GM18517 (cell line): Measurements from ENCODE around the gene SBK1.
"Not testable (repeated sequence)": the region's sequence is repeated elsewhere in the genome, so short reads cannot be mapped to it uniquely, and the experiment has no call there.

ENCODE experiments used
- ATAC-seq: cut with Tn5 transposase; IDR thresholded peaks from one replicate; pipeline ENCODE4 v1.9.1; 2021; ENCODE audit warnings: mild to moderate bottlenecking, moderate library complexity; ENCODE audit not compliant: unreplicated experiment

Gene SBK1

GRCh38 chr16:28330232-28330631, 37.9 kb downstream of the SBK1 start:
- not testable (repeated sequence) for ATAC-seq

DNA sequence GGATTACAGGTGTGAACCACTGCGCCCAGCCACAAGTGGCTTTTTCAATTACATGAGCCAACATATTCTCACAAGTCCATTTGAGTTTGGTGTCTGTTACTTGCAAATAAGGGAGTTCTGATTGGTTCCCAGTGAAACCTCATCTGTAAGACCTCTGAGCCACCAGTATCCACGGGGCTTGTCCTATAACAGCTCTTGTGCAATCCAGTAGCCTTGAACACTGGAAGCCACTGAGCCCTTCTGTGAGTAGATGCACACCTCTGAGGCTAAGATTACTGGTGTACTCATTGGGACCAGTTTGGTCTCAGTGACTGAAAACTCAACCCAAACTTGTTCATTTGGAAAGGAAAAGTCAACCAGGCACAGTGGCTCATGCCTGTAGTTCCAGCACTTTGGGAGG, 38.7 kb downstream of the SBK1 start:
- ATAC-seq, result not testable (repeated sequence)

DNA sequence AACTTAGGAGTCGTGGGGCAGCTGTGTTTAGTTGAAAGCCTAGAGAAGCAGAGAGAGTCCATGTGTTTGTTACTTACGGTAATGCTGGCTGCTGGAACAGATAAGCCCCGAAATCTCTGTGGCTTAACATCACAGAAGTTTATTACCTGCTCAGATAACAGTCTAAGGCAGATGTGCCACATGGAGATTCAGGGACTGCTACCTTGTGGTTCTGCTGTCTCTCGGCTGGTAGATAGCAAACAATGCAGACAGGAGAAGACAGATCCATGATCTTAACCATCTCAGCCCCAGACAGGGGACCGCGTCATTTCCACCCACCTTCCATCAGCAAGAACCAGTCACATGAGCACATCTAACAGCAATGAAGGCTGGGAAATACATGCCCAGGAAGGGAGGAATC, 40.3 kb downstream of the SBK1 start:
- ATAC-seq, result not testable (repeated sequence)

- not testable (repeated sequence) for ATAC-seq
Observed at GRCh38 chr16:28335678-28336077, 43.4 kb downstream of the SBK1 start.

DNA sequence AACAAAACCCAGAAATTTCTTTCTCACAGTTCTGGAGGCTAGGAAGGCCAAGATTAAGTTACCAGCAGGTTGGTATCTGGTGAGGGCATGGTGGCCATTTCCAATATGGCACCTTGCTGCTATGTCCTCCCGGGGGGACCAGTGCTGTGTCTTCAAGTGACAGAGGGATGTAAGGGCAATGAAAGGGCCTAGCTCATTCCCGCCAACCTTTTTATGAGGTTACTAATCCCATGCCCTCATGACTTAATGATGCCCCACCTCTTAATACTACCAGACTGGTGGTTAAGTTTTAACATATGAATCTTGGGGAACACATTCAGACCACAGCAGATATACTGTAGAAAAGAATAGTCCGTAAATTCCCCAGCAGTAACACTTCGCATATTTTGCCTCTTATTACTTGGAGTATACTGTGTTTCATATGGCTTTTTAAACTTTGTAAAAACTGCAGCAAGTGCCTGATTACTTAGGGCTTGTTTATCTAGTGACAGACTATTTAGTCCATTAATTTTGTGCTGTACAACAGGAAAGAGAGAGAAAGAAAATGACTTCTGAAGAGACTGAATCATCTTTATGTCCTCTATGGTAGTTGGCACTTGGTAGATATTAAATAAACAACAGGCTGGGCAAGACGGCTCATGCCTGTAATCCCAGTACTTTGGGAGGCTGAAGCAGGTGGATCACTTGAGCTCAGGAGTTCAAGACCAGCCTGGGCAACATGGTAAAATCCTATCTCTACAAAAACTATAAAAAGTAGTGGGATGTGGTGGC, 44.8 kb downstream of the SBK1 start:
- not testable (repeated sequence) for ATAC-seq

- ATAC-seq, result not testable (repeated sequence)
Observed at GRCh38 chr16:28338230-28338629, 45.9 kb downstream of the SBK1 start.

DNA sequence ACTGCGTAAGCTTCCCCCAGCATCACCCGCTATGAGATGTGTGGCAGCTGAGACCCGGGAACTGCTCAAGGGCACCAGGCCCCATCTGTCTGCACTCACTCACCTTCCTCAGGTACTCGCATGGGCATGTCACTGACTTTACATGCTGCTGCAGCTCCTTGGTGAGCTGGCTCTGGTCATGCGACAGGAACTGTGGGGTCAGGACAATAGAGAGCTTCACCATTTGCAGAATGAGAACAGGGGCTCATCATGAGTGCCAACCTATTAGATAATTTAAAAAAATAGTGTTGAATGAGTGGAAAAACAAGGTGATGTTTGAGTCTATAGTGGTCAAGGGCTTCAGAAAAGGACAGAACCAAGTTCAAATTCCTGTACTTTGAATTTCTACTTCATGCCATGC, 70.3 kb downstream of the SBK1 start:
- ATAC-seq, result not testable (repeated sequence)

DNA sequence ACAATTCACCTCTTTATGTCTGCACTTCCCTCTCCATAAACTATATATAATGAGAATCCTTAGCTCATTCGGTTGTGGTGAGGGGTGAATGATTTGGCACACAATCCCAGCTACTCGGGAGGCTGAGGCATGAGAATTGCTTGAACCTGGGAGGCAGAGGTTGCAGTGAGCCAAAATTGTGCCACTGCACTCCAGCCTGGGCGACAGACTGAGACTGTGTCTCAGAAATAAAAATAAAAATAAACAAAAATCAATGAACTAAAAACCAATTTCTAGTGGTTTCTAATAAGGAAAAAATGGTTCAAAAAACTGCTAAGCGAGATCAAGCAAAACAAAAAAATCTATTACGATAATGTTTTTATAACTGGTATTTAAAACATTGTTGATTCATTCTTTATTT, 71.1 kb downstream of the SBK1 start, which contains the start of gene NPIPB6:
TSS of gene NPIPB6 (minus strand) at position 101 of the 400 bp plus-strand sequence. CDS start 686 bp downstream, outside the sequence.
- not testable (repeated sequence) for ATAC-seq

- ATAC-seq, result peak; percentile 79
Observed at GRCh38 chr16:28364268-28365173, 72.2 kb downstream of the SBK1 start.

GRCh38 chr16:28367926-28368325, 75.6 kb downstream of the SBK1 start:
- ATAC-seq, result not testable (repeated sequence)
